SJSA1 (cell line): ENCODE data around the gene TNRC18. TPM values are rescaled to one million over a fixed set of nuclear protein-coding genes. Genes with fewer than 3 reads are reported as not detected.
"Not testable (repeated sequence)": the region's sequence is repeated elsewhere in the genome, so short reads cannot be mapped to it uniquely, and the experiment has no call there.

ENCODE experiments used
- DNase-seq, 2 experiments: peaks; one replicate each; pipeline ENCODE4 v3.0.0-alpha.2; 2015 to 2020; ENCODE audit warnings: low spot score in 2 of 2, low read depth in 1 of 2
- H3K27ac ChIP-seq: fragments of 250-450 bp; sonication (Bioruptor Pico); 2 replicates; pipeline ENCODE4 v1.5.1; 2020; ENCODE audit warnings: mild to moderate bottlenecking, moderate library complexity
- H3K27me3 ChIP-seq: fragments of 250-450 bp; sonication (Bioruptor Pico); replicated peaks from 2 replicates; pipeline ENCODE4 v1.5.1; 2020; ENCODE audit warnings: mild to moderate bottlenecking, moderate library complexity
- H3K36me3 ChIP-seq: fragments of 250-450 bp; sonication (Bioruptor Pico); 2 replicates; pipeline ENCODE4 v1.5.1; 2020; ENCODE audit warnings: mild to moderate bottlenecking
- H3K4me1 ChIP-seq: fragments of 250-450 bp; sonication (Bioruptor Pico); replicated peaks from 2 replicates; pipeline ENCODE4 v1.6.1; 2021; ENCODE audit warnings: mild to moderate bottlenecking
- H3K4me3 ChIP-seq: fragments of 250-450 bp; sonication (Bioruptor Pico); 2 replicates; pipeline ENCODE4 v1.5.1; 2020; ENCODE audit warnings: mild to moderate bottlenecking
- H3K9me3 ChIP-seq: fragments of 250-450 bp; sonication (Bioruptor Pico); replicated peaks from 2 replicates; pipeline ENCODE4 v1.5.1; 2020; ENCODE audit warnings: mild to moderate bottlenecking
- total RNA-seq: library from RNA; depleted of rRNA; stranded (reverse); fragments of >200 nt; shearing (Covaris generic); gene quantifications from 2 replicates; pipeline ENCODE4 v1.2.3, GENCODE V29; 2014; rRNA removed

TNRC18 gene
- 19.8 and 28.4 TPM in 2 replicates for total RNA-seq

- H3K27me3 ChIP-seq = no peaks in the 10 kb centered on the region
- peak; percentile 62 to 84 for DNase-seq
- H3K36me3 ChIP-seq = peaks cover 31% of the 10 kb centered on the region
- peak within 1 kb of the TSS; percentile 92 for H3K4me3 ChIP-seq
- H3K9me3 ChIP-seq = no peaks in the 10 kb centered on the region; the same call in 1 of the 2 replicates
- peaks cover 39% of the 10 kb centered on the region for H3K4me1 ChIP-seq
- peak within 1 kb of the TSS; percentile 88 for H3K27ac ChIP-seq
Observed at GRCh38 chr7:5423306-5423975, at the start of gene TNRC18. TSS of gene TNRC18 (minus strand) at chr7:5423834. CDS start at chr7:5421246, 2,588 bp downstream.

- H3K4me3 ChIP-seq = no peak overlapping the region
- no peaks in the 10 kb centered on the region for H3K9me3 ChIP-seq
- H3K4me1 ChIP-seq = no peaks in the 10 kb centered on the region
- H3K36me3 ChIP-seq = peaks cover 4% of the 10 kb centered on the region
- no peak overlapping the region for H3K27ac ChIP-seq
- DNase-seq = no peak
- no peaks in the 10 kb centered on the region for H3K27me3 ChIP-seq
Observed at GRCh38 chr7:5472432-5473315, 49.0 kb upstream of the TNRC18 start.

GRCh38 chr7:5471623-5472022, 48.0 kb upstream of the TNRC18 start:
- not testable (repeated sequence) for H3K9me3 ChIP-seq, DNase-seq, H3K4me1 ChIP-seq, H3K36me3 ChIP-seq, H3K27me3 ChIP-seq, H3K27ac ChIP-seq, H3K4me3 ChIP-seq

- Histone ChIP-seq H3K4me3 (no peak overlapping the region), H3K9me3 (no peaks in the 10 kb centered on the region), H3K27ac (no peak overlapping the region), H3K36me3 (no peaks in the 10 kb centered on the region; the same call in 1 of the 2 replicates), H3K27me3 (no peaks in the 10 kb centered on the region), H3K4me1 (no peaks in the 10 kb centered on the region)
- DNase-seq = no peak
Observed at GRCh38 chr7:5470816-5471215, 47.2 kb upstream of the TNRC18 start.

- no peaks in the 10 kb centered on the region; the same call in 1 of the 2 replicates for H3K36me3 ChIP-seq
- H3K27me3 ChIP-seq = no peaks in the 10 kb centered on the region
- H3K4me1 ChIP-seq = no peaks in the 10 kb centered on the region
- H3K9me3 ChIP-seq = no peaks in the 10 kb centered on the region
- no peak overlapping the region for H3K4me3 ChIP-seq
- H3K27ac ChIP-seq = no peak overlapping the region
- no peak for DNase-seq
Observed at GRCh38 chr7:5470167-5470532, 46.5 kb upstream of the TNRC18 start.

GRCh38 chr7:5469375-5470166, 45.9 kb upstream of the TNRC18 start:
- H3K9me3 ChIP-seq = no peaks in the 10 kb centered on the region

GRCh38 chr7:5467645-5468044, 44.0 kb upstream of the TNRC18 start:
- H3K36me3 ChIP-seq = no peaks in the 10 kb centered on the region; the same call in 1 of the 2 replicates
- no peaks in the 10 kb centered on the region for H3K27me3 ChIP-seq
- H3K9me3 ChIP-seq = no peaks in the 10 kb centered on the region
- H3K4me1 ChIP-seq = no peaks in the 10 kb centered on the region
- no peak for DNase-seq
- no peak overlapping the region for H3K4me3 ChIP-seq
- no peak overlapping the region for H3K27ac ChIP-seq

More at GRCh38 chr7:5469375-5470166, 45.9 kb upstream of the TNRC18 start:
- Histone ChIP-seq H3K27ac (no peak overlapping the region), H3K36me3 (no peaks in the 10 kb centered on the region; the same call in 1 of the 2 replicates), H3K4me1 (no peaks in the 10 kb centered on the region), H3K4me3 (no peak overlapping the region), H3K27me3 (no peaks in the 10 kb centered on the region)
- DNase-seq = no peak

- Histone ChIP-seq H3K36me3 (no peaks in the 10 kb centered on the region), H3K27me3 (no peaks in the 10 kb centered on the region), H3K9me3 (no peaks in the 10 kb centered on the region), H3K4me3 (no peak overlapping the region), H3K27ac (no peak overlapping the region), H3K4me1 (no peaks in the 10 kb centered on the region)
- no peak for DNase-seq
Observed at GRCh38 chr7:5466551-5466950, 42.9 kb upstream of the TNRC18 start.

GRCh38 chr7:5463031-5463430, 39.4 kb upstream of the TNRC18 start:
- no peak overlapping the region for H3K4me3 ChIP-seq
- H3K27me3 ChIP-seq = no peaks in the 10 kb centered on the region

GRCh38 chr7:5462216-5462615, 38.6 kb upstream of the TNRC18 start:
- H3K36me3 ChIP-seq = no peaks in the 10 kb centered on the region
- H3K27me3 ChIP-seq = no peaks in the 10 kb centered on the region
- no peaks in the 10 kb centered on the region for H3K4me1 ChIP-seq
- no peak for DNase-seq
- no peak overlapping the region for H3K4me3 ChIP-seq
- H3K27ac ChIP-seq = no peak overlapping the region
- no peaks in the 10 kb centered on the region for H3K9me3 ChIP-seq

More at GRCh38 chr7:5463031-5463430, 39.4 kb upstream of the TNRC18 start:
- no peaks in the 10 kb centered on the region for H3K36me3 ChIP-seq
- no peak for DNase-seq
- no peaks in the 10 kb centered on the region for H3K9me3 ChIP-seq
- no peaks in the 10 kb centered on the region for H3K4me1 ChIP-seq
- no peak overlapping the region for H3K27ac ChIP-seq

- DNase-seq = no peak
- Histone ChIP-seq H3K27me3 (no peaks in the 10 kb centered on the region), H3K36me3 (no peaks in the 10 kb centered on the region), H3K4me1 (no peaks in the 10 kb centered on the region), H3K27ac (no peak overlapping the region), H3K9me3 (no peaks in the 10 kb centered on the region), H3K4me3 (no peak overlapping the region)
Observed at GRCh38 chr7:5458921-5459480, 35.4 kb upstream of the TNRC18 start.

- Histone ChIP-seq H3K9me3 (no peaks in the 10 kb centered on the region), H3K4me1 (no peaks in the 10 kb centered on the region), H3K27ac (no peak overlapping the region), H3K36me3 (no peaks in the 10 kb centered on the region), H3K4me3 (no peak overlapping the region), H3K27me3 (no peaks in the 10 kb centered on the region)
- no peak for DNase-seq
Observed at GRCh38 chr7:5457245-5457735, 33.7 kb upstream of the TNRC18 start.

- Histone ChIP-seq H3K27me3 (no peaks in the 10 kb centered on the region), H3K27ac (no peak overlapping the region), H3K9me3 (no peaks in the 10 kb centered on the region), H3K36me3 (no peaks in the 10 kb centered on the region), H3K4me3 (no peak overlapping the region), H3K4me1 (no peaks in the 10 kb centered on the region)
- no peak for DNase-seq
Observed at GRCh38 chr7:5456409-5456808, 32.8 kb upstream of the TNRC18 start.
